Measurements from ENCODE around the gene FAM187B.

GRCh38 chr19:35267353-35267817, 38.8 kb upstream of the FAM187B start:
- TF ChIP-seq CTCF (IDR thresholded peaks at IDR 0.05) (no peak), POLR2AphosphoS5 (IDR thresholded peaks at IDR 0.05) (no peak), POLR2A (IDR thresholded peaks at IDR 0.05) (no peak)

All from prostate gland (tissue), 2 donors.